NCI-H2196 treated with DMSO at 0.1 percent for 48 hours (cell line): ENCODE data around the gene WNT3A.
"Not testable (repeated sequence)": the region's sequence is repeated elsewhere in the genome, so short reads cannot be mapped to it uniquely, and the experiment has no call there.

ENCODE experiments used
- DNase-seq: peaks from one replicate; lab custom pipeline; 2025; ENCODE audit not compliant: unreplicated experiment; lab: John Stamatoyannopoulos, UW

Gene WNT3A

GRCh38 chr1:228010921-228011320 lies 4.1 kb downstream of the WNT3A start:
- DNase-seq, result no peak

DNA sequence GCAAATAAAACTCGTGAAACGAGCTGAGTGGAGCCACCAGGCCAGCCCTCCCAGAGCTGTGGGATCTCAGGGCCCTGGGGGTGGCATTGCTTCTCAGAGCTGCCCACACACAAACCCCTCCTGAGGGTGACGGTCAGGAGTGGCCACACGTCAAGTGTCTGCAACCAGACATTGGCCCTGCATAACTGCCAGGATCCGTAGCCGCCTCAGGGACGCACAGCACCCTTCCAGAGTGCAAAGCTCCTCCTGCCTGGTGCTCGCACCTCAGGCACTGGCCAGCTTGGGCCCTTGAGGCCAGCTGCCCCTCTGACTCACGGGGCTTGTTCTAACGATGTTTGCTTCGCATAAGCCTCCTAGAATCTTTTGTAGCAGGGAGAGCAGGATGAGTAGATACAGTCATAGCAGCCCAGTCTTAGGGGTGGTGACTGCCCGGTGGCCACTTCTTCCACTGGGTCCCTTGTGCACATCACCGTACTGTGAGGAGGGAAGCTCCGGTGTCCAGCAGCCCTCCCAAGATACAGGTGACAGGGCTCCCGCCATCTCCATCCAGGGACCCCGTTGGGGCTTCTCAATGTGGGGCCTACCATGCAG lies 5.0 kb downstream of the WNT3A start:
- no peak for DNase-seq

GRCh38 chr1:228012555-228012954 lies 5.8 kb downstream of the WNT3A start:
- no peak for DNase-seq

GRCh38 chr1:228013131-228013934 lies 6.5 kb downstream of the WNT3A start:
- no peak for DNase-seq

GRCh38 chr1:228013935-228014930 lies 7.4 kb downstream of the WNT3A start:
- DNase-seq, result no peak

DNA sequence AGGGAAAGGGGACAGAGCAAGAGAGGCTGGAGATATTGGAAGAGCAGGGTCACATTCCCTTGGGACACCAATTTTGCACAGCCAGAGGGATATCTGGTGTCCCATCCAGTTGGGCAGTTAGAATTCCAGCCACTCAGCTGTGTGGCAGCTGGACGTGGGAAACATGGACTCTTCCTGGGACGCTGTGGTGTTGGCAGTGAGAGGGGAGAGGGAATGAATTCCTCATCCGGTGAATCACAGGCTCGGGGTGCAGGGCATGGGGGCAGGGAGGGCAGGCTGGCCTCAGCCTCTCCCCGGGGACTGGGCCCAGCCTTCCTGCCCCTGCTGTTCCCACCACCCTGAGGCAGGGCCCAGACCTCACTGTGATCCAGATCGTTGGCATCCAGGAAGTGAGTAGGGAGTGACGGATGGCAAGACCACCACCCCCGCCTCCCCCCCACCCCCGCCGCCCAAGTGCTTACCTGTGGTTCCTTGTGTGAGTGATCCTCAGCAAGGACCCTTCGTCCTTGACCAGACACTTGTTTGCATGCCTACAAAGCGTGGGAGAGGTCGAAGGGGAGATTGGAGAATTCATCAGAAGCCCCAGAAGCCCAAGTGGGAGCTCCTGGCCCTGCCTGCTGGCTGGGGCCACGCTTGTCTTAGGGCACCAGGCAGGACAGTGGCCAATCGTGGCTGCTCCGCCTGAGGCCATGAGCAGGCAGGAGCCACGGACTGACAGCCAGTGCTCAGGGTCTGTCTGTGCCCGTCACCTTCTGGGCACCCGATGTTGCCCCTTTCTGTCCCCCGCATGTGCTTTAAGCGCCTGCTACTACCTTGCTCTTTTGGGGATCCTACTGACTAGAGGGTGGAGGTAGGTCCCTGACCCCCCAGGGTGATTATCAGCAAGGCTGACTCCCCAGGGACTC lies 8.7 kb downstream of the WNT3A start:
- DNase-seq, result no peak

GRCh38 chr1:228016181-228016510 lies 9.3 kb downstream of the WNT3A start:
- no peak for DNase-seq

- DNase-seq, result no peak
Measured at GRCh38 chr1:228016653-228017355, 10.0 kb downstream of the WNT3A start.

- no peak for DNase-seq
Measured at GRCh38 chr1:228017356-228018124, 10.7 kb downstream of the WNT3A start.

DNA sequence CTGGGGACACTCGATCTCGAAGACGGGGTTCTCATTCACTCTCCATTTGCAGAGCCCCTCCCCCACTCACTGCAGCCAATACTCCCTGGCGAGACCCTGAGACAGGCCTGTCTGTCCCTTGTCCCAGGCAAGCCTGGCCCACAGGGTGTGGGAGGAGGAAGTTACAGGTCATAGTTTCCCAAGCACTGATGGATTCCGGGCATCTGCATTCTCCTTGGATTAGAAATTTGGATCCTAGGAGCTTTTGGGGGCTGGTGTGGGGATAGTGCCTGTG lies 11.3 kb downstream of the WNT3A start:
- no peak for DNase-seq

GRCh38 chr1:228018961-228019721 lies 12.3 kb downstream of the WNT3A start:
- DNase-seq, result no peak

DNA sequence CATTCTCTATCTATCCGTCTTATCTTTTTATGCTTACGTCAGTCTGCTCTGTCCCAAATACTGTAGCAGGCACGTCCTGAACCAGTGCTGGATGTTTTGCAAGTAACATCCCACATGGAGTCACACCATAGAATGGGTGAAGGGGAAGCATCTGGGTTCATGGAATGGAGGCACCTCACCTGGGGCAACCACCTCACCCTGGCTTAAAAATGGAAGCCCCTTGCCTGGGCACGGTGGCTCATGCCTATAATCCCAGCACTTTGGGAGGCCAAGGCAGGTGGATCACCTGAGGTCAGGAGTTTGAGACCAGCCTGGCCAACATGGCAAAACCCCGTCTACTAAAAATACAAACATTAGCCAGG lies 12.9 kb downstream of the WNT3A start:
- not testable (repeated sequence) for DNase-seq

- DNase-seq, result no peak
Measured at GRCh38 chr1:228020686-228021354, 14.0 kb downstream of the WNT3A start.

DNA sequence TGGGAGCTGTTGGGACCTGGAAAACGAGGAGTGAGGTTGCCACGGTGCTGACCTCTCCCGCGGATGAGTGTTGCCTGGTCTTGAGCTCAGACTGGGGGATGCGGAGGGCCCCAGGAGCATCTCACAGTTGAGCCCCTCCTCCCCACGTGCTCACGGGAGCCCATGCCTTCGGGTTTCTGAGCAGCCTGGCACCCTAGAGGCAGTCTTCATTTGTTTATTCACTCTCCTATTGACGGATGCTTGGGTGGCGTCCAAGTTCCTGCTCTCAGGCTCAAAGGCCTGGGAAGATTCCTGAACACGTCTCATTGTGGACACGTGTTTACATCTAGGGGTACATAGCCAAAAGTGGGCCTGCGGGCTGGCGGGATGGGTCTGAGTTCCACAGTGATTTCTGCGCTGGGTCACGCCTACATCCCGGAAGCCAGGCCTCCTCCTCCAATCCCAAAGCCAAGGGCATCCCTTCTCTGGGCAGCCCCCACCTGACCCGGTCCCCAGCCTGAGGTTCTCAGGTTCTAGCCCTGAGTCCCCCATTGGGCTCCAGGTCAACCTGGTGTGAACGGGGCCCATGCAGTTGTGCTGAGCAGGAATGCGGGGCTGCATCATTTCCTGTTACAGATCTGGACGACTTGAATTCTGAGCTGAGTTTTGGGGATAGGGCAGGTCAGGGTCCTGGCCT lies 14.7 kb downstream of the WNT3A start:
- DNase-seq, result no peak

DNA sequence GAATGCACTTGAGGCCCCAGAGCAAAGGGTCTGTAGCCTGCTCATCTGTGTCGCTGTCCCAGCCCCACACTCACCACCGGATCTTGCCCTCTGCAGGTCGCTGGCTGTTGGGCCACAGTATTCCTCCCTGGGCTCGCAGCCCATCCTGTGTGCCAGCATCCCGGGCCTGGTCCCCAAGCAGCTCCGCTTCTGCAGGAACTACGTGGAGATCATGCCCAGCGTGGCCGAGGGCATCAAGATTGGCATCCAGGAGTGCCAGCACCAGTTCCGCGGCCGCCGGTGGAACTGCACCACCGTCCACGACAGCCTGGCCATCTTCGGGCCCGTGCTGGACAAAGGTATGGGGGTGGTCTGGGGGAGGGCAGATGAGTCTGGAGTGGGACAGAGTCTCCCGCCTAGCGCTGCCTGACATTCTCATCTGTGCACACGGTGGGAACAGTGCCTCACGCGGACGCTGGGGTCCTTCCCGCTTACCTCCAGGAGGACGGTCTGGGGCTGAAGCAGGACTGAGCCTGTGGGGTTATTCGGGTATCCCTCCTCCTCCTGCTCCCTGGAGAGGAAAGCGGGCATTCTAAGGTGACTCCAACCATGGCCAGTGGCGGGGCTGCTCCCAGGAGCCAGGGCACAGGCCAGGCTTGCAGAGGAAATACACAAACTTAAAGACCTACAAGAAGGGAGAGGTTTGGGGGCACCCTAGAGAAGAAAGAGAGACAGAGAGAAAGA lies 15.9 kb downstream of the WNT3A start:
- no peak for DNase-seq

GRCh38 chr1:228023294-228023639 lies 16.5 kb downstream of the WNT3A start:
- no peak for DNase-seq

DNA sequence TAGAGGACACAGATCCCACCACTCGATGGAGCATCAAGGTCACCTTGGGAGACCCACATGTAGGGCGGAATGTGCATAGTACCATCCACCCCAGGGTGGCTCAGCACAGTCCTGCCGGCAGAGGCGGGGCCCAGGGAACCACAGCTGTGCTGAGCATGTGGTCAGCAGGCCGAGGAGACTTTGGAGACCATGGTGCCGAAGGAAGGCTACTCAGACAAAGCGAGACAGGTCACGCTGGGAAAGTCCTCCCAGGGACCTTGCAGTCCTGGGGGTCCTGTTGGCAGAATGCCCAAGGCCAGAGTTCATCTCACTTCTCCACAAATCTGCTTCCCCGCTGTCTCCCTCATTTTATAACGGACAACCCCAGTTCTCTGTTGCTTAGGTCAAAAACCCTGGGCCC lies 22.5 kb downstream of the WNT3A start:
- no peak for DNase-seq
